SK-N-SH (cell line): ENCODE results near the gene VSIG8.

Experiments
- JUND ChIP-seq: IDR thresholded peaks from 2 replicates; pipeline ENCODE4 v1.4.0; 2012
- MXI1 ChIP-seq: IDR thresholded peaks from 2 replicates; pipeline ENCODE4 v1.6.1; 2012; ENCODE audit warnings: mild to moderate bottlenecking, low read depth, low read length, improper control_type of control experiment
- POLR2AphosphoS5 ChIP-seq: IDR thresholded peaks from 2 replicates; pipeline ENCODE4 v1.6.1; 2012; ENCODE audit warnings: low read depth, low read length
- TCF12 ChIP-seq: IDR thresholded peaks from 2 replicates; pipeline ENCODE4 v1.4.0; 2012
- YY1 ChIP-seq: IDR thresholded peaks from 2 replicates; pipeline ENCODE4 v1.4.0; 2012; ENCODE audit warnings: low read depth, mild to moderate bottlenecking
- TF ChIP-seq, protein P1 (sequence below): fragments of 200-600 bp; sonication (generic); IDR thresholded peaks from 2 replicates; pipeline ENCODE4 v1.6.1; 2017; ENCODE audit warnings: antibody characterized with exemption, mild to moderate bottlenecking, moderate library complexity
- TF ChIP-seq, protein P2 (sequence below): IDR thresholded peaks from 2 replicates; pipeline ENCODE4; 2012

DNA sequence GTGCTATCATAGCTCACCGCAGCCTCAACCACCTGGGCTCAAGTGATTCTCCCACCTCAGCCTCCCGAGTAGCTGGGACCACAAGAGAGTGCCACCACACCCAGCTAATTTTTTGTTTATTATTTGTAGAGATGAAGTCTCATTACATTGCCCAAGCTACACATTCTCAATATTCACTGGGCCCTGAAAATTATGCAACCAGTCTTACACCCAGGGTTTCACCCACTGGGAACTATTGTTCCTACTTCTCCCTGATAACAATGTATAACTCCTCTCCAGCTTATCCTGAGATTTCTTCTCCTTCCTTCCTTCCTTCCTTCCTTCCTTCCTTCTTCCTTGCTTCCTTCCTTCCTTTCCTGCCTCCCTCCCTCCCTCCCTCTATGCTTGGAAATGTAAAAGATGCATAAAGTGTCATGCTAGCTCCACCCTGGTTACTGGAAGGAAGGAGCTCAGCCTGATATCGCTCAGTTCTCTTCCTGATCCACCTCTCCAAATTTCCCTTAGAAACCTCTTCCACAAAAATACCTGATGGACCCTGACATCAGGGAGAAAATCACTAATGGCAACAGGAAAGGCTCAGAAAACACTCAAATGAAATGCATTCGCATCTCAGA is 11.2 kb upstream of the VSIG8 start:
- TF ChIP-seq, protein P1, sequence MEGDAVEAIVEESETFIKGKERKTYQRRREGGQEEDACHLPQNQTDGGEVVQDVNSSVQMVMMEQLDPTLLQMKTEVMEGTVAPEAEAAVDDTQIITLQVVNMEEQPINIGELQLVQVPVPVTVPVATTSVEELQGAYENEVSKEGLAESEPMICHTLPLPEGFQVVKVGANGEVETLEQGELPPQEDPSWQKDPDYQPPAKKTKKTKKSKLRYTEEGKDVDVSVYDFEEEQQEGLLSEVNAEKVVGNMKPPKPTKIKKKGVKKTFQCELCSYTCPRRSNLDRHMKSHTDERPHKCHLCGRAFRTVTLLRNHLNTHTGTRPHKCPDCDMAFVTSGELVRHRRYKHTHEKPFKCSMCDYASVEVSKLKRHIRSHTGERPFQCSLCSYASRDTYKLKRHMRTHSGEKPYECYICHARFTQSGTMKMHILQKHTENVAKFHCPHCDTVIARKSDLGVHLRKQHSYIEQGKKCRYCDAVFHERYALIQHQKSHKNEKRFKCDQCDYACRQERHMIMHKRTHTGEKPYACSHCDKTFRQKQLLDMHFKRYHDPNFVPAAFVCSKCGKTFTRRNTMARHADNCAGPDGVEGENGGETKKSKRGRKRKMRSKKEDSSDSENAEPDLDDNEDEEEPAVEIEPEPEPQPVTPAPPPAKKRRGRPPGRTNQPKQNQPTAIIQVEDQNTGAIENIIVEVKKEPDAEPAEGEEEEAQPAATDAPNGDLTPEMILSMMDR = no peak
- TF ChIP-seq TCF12 (no peak), YY1 (no peak), MXI1 (no peak), POLR2AphosphoS5 (no peak), JUND (no peak)
- TF ChIP-seq, protein P2, sequence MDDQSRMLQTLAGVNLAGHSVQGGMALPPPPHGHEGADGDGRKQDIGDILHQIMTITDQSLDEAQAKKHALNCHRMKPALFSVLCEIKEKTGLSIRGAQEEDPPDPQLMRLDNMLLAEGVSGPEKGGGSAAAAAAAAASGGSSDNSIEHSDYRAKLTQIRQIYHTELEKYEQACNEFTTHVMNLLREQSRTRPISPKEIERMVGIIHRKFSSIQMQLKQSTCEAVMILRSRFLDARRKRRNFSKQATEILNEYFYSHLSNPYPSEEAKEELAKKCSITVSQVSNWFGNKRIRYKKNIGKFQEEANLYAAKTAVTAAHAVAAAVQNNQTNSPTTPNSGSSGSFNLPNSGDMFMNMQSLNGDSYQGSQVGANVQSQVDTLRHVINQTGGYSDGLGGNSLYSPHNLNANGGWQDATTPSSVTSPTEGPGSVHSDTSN = no peak
